Stimulated activated naive CD4-positive, alpha-beta T cell (primary cell): ENCODE data around the gene SPTBN2.

ENCODE experiments used
- DNase-seq, 6 experiments: peaks; one replicate each; lab custom pipeline; 2025; lab: John Stamatoyannopoulos, UW

SPTBN2 gene

GRCh38 chr11:66701432-66702240 is 27.4 kb downstream of the SPTBN2 start:
- no peak for DNase-seq

- DNase-seq = no peak
Observed at GRCh38 chr11:66700742-66701141, 28.3 kb downstream of the SPTBN2 start.

GRCh38 chr11:66700337-66700736 is 28.7 kb downstream of the SPTBN2 start:
- DNase-seq = no peak

- DNase-seq = no peak
Observed at GRCh38 chr11:66698491-66698890, 30.5 kb downstream of the SPTBN2 start.

GRCh38 chr11:66697988-66698387 is 31.0 kb downstream of the SPTBN2 start:
- no peak for DNase-seq

GRCh38 chr11:66696146-66696545 is 32.9 kb downstream of the SPTBN2 start:
- no peak for DNase-seq

- peak; percentile 49 to 82 (median 77) for DNase-seq
Observed at GRCh38 chr11:66694732-66695207, 34.2 kb downstream of the SPTBN2 start.

- no peak for DNase-seq
Observed at GRCh38 chr11:66694056-66694410, 35.0 kb downstream of the SPTBN2 start.

GRCh38 chr11:66693356-66694055 is 35.5 kb downstream of the SPTBN2 start:
- DNase-seq = no peak

GRCh38 chr11:66692871-66693331 is 36.1 kb downstream of the SPTBN2 start:
- DNase-seq = no peak

GRCh38 chr11:66692446-66692845 is 36.6 kb downstream of the SPTBN2 start:
- DNase-seq = no peak

- no peak for DNase-seq
Observed at GRCh38 chr11:66691311-66691980, 37.6 kb downstream of the SPTBN2 start.

GRCh38 chr11:66689661-66690590 is 39.1 kb downstream of the SPTBN2 start:
- DNase-seq = no peak

- DNase-seq = no peak
Observed at GRCh38 chr11:66688561-66689534, 40.2 kb downstream of the SPTBN2 start.

- DNase-seq = no peak
Observed at GRCh38 chr11:66687831-66688281, 41.2 kb downstream of the SPTBN2 start.

GRCh38 chr11:66686801-66687750 is 41.9 kb downstream of the SPTBN2 start:
- no peak for DNase-seq

GRCh38 chr11:66686100-66686785 is 42.8 kb downstream of the SPTBN2 start:
- DNase-seq = no peak
